K562 (cell line): ENCODE results near the gene NHSL2. TPM values are rescaled to one million over a fixed set of nuclear protein-coding genes. Genes with fewer than 3 reads are reported as not detected.

ENCODE experiments used
- ATAC-seq: fragments of 200-7000 bp; cut with Tn5 transposase; 3 replicates; pipeline ENCODE4 v1.9.1; 2020; ENCODE audit warnings: moderate library complexity
- BruUV-seq: library from RNA; stranded (reverse); fragments of 400-500 nt; replicated peaks from 2 replicates; lab custom pipeline; 2021; lab: Mats Ljungman, UMichigan
- CTCF ChIA-PET: fragments of 300-600 bp; formaldehyde crosslinking; extraction: SDS; loops from one replicate; lab custom pipeline; 2021; ENCODE audit warnings: low intra/inter-chr PET ratio; lab: Yijun Ruan, JAX
- POLR2A ChIA-PET: fragments of 300-600, 350-650 bp; sonication (Branson Sonifier 250); formaldehyde crosslinking; extraction: SDS; loops from one replicate; lab custom pipeline; 2021; ENCODE audit warnings: antibody characterized with exemption, inconsistent platforms; lab: Yijun Ruan, JAX
- DNase-seq, 4 experiments: peaks; one replicate each; pipeline versions ENCODE4 v3.0.0 to v3.0.0-alpha.2; 2011 to 2018; ENCODE audit warnings: low spot score in 3 of 4, mixed read lengths in 3 of 4; ENCODE audit errors: extremely low read depth in 1 of 4
- FAIRE-seq: peaks from 2 replicates; lab custom pipeline; 2011; peaks lifted over from hg19 to GRCh38; lab: Jason Lieb, UNC
- H2AFZ ChIP-seq: 2 replicates; pipeline ENCODE4 v1.6.0; 2011; ENCODE audit warnings: low read depth, low read length, control low read depth, inconsistent platforms
- H3K27ac ChIP-seq: fragments of 200-600 bp; 3 replicates; pipeline ENCODE4 v1.8.0; 2011; ENCODE audit warnings: low read depth, mild to moderate bottlenecking, control low read depth, inconsistent platforms, low read length, moderate library complexity, mixed read lengths; ENCODE audit errors: extremely low read depth
- H3K27me3 ChIP-seq, 2 experiments: fragments of 300-600 bp in 1 of 2; 2 replicates in 1 of 2; 3 replicates in 1 of 2; pipeline versions ENCODE4 v1.6.0 to v1.8.0; 2011; ENCODE audit warnings: inconsistent platforms in 2 of 2, low read length in 2 of 2, mild to moderate bottlenecking in 1 of 2, mixed read lengths in 1 of 2, moderate library complexity in 1 of 2; ENCODE audit not compliant: control insufficient read depth in 2 of 2, insufficient read depth in 2 of 2
- H3K36me3 ChIP-seq: fragments of 300-600 bp; 3 replicates; pipeline ENCODE4 v1.8.0; 2011; ENCODE audit warnings: mild to moderate bottlenecking, low read length, inconsistent platforms; ENCODE audit not compliant: control insufficient read depth, insufficient read depth
- H3K4me1 ChIP-seq, 2 experiments: fragments of 200-600 bp in 1 of 2; replicated peaks in 1 of 2; 2 replicates in 1 of 2; 3 replicates in 1 of 2; pipeline versions ENCODE4 v1.5.1 to v1.8.0; 2011; ENCODE audit warnings: inconsistent platforms in 2 of 2, low read length in 2 of 2, mild to moderate bottlenecking in 1 of 2, mixed read lengths in 1 of 2, moderate library complexity in 1 of 2; ENCODE audit not compliant: control insufficient read depth in 2 of 2, insufficient read depth in 2 of 2
- H3K4me2 ChIP-seq: 2 replicates; pipeline ENCODE4 v1.6.1; 2011; ENCODE audit warnings: low read length, control low read depth, inconsistent platforms, mixed read lengths; ENCODE audit not compliant: insufficient read depth
- H3K4me3 ChIP-seq: fragments of 200-600 bp; sonication (generic), shearing (Covaris generic); 2 replicates; pipeline ENCODE4 v1.5.1; 2016; ENCODE audit warnings: control low read depth, inconsistent platforms
- H3K79me2 ChIP-seq: fragments of 200-600 bp; 3 replicates; pipeline ENCODE4 v1.8.0; 2011; ENCODE audit warnings: low read length, inconsistent platforms; ENCODE audit not compliant: control insufficient read depth, insufficient read depth
- H3K9ac ChIP-seq, 2 experiments: 2 replicates each; pipeline versions ENCODE4 v1.6.0 to v1.6.1; 2011; ENCODE audit warnings: low read depth in 2 of 2, low read length in 2 of 2, control low read depth in 1 of 2, inconsistent platforms in 1 of 2, mild to moderate bottlenecking in 1 of 2, mixed read lengths in 1 of 2; ENCODE audit not compliant: insufficient read depth in 1 of 2
- H3K9me1 ChIP-seq: one replicate; pipeline ENCODE4 v1.6.0; 2011; ENCODE audit warnings: inconsistent platforms, mild to moderate bottlenecking, low read length, moderate library complexity; ENCODE audit not compliant: control insufficient read depth, insufficient read depth
- H3K9me3 ChIP-seq: replicated peaks from 2 replicates; pipeline ENCODE4 v1.5.1; 2011; ENCODE audit warnings: low read depth, low read length, inconsistent platforms; ENCODE audit not compliant: control insufficient read depth, insufficient read depth
- H4K20me1 ChIP-seq: replicated peaks from 2 replicates; pipeline ENCODE4 v1.6.1; 2011; ENCODE audit warnings: low read length, inconsistent platforms, mixed read lengths; ENCODE audit not compliant: control insufficient read depth, insufficient read depth
- CSDE1 ChIP-seq, 2 experiments: fragments of 450-650 bp; IDR thresholded peaks; 2 replicates each; pipeline ENCODE4 v1.6.1; 2016; ENCODE audit warnings: mild to moderate bottlenecking in 1 of 2
- FOXJ2 ChIP-seq: fragments of 200-800 bp; sonication (Bioruptor generic); IDR thresholded peaks from 2 replicates; pipeline ENCODE4 v1.6.1; 2016; ENCODE audit warnings: missing genetic modification characterization, missing compliant biosample characterization
- HSF4 ChIP-seq: fragments of 250-450 bp; sonication (Bioruptor Pico); IDR thresholded peaks from 2 replicates; pipeline ENCODE4 v2.1.2; 2022; ENCODE audit warnings: mild to moderate bottlenecking, moderate library complexity, borderline replicate concordance
- KDM4B ChIP-seq, 2 experiments: fragments of 450-650 bp in 1 of 2; sonication (generic) in 1 of 2; IDR thresholded peaks; 2 replicates each; pipeline ENCODE4 v1.6.1; 2016 to 2017; ENCODE audit warnings: borderline replicate concordance in 2 of 2, antibody characterized with exemption in 1 of 2, low read depth in 1 of 2, mild to moderate bottlenecking in 1 of 2
- NCOA4 ChIP-seq: fragments of 450-650 bp; IDR thresholded peaks from 2 replicates; pipeline ENCODE4 v1.6.1; 2018; ENCODE audit warnings: mild to moderate bottlenecking; ENCODE audit not compliant: partially characterized antibody
- RAD21 ChIP-seq, 2 experiments: fragments of 250-450 bp in 1 of 2; fragments of 450-650 bp in 1 of 2; sonication (Bioruptor Pico) in 1 of 2; formaldehyde crosslinking in 1 of 2; IDR thresholded peaks in 1 of 2; conservative IDR thresholded peaks in 1 of 2; 2 replicates each; pipeline versions ENCODE4 v1.4.0 to v1.8.0; 2020 to 2022; ENCODE audit warnings: mild to moderate bottlenecking in 2 of 2, moderate library complexity in 1 of 2
- RFX1 ChIP-seq: fragments of 450-650 bp; IDR thresholded peaks from 2 replicates; pipeline ENCODE4 v1.6.1; 2016; ENCODE audit warnings: mild to moderate bottlenecking, moderate library complexity
- RFX5 ChIP-seq: IDR thresholded peaks from 2 replicates; pipeline ENCODE4 v1.6.1; 2011; ENCODE audit warnings: low read depth, mild to moderate bottlenecking, improper control_type of control experiment, low read length
- SREBF1 ChIP-seq: fragments of 150-350 bp; IDR thresholded peaks from 2 replicates; pipeline ENCODE4 v1.6.1; 2014; ENCODE audit warnings: antibody characterized with exemption, low read depth, low read length, borderline replicate concordance
- THRB ChIP-seq: fragments of 450-650 bp; formaldehyde crosslinking; conservative IDR thresholded peaks from 2 replicates; pipeline ENCODE4 v1.4.0; 2022; ENCODE audit warnings: mild to moderate bottlenecking, missing genetic modification characterization
- ZNF263 ChIP-seq: sonication (generic); formaldehyde crosslinking; IDR thresholded peaks from 2 replicates; pipeline ENCODE4 v1.8.0; 2022; ENCODE audit warnings: mild to moderate bottlenecking, missing genetic modification reagents, borderline replicate concordance
- ZNF778 ChIP-seq: fragments of 450-650 bp; formaldehyde crosslinking; IDR thresholded peaks from 2 replicates; pipeline ENCODE4 v1.4.0; 2020; ENCODE audit warnings: mild to moderate bottlenecking, moderate library complexity
- WGBS: fragments of 100-300 bp; shearing (Covaris generic); methylation state at CpG from one replicate; pipeline ENCODE4 v1.1.6; 2016; ENCODE audit warnings: low coverage, mixed read lengths; ENCODE audit not compliant: insufficient coverage; ENCODE audit errors: missing lambda C conversion rate; 5-methylcytosine and 5-hydroxymethylcytosine counted together
- in situ Hi-C: fragments of 300-500 bp; cut with MboI; formaldehyde crosslinking; loops from 4 replicates; pipeline ENCODE4 v1.15.0; 2018; ENCODE audit warnings: inconsistent platforms, mixed read lengths
- intact Hi-C: fragments of 100-400 bp; cut with micrococcal nuclease; formaldehyde crosslinking; loops from 2 replicates; pipeline ENCODE4 v1.14.2; 2022
- polyA plus RNA-seq, 8 experiments: library from polyadenylated mRNA; depleted of rRNA in 4 of 8; stranded (reverse) in 5 of 8; unstranded in 3 of 8; fragments of >200 nt; fragmentation: Nextera tagmentation in 2 of 8; fragmentation: Illumina TruSeq in 1 of 8; extraction: Ambion mirVana in 2 of 8; extraction: Trizol in 1 of 8; gene quantifications; 2 replicates each; pipeline versions ENCODE4 v1.2.1 to v1.2.3, GENCODE V29; 2011 to 2014; ENCODE audit warnings: inconsistent platforms in 1 of 8, missing spikeins in 1 of 8
- total RNA-seq, 7 experiments: library from RNA; depleted of rRNA in 6 of 7; stranded (reverse); fragments of >200 nt in 6 of 7; fragmentation: Illumina TruSeq in 2 of 7; extraction: Trizol in 2 of 7; gene quantifications; 2 replicates each; pipeline versions ENCODE4 v1.2.1 to v1.2.3, GENCODE V29; 2011 to 2021; ENCODE audit warnings: low replicate concordance in 1 of 7
- TF ChIP-seq, protein P1 (sequence below): fragments of 200-800 bp; sonication (Bioruptor generic); IDR thresholded peaks from 2 replicates; pipeline ENCODE4 v1.6.1; 2017; ENCODE audit warnings: missing genetic modification characterization, missing compliant biosample characterization

NHSL2 gene
- total and polyA plus RNA-seq, 9 of the 15 experiments (the other 6 are each of a cell fraction or from before 2014, with no cell fraction given), result 0.02 TPM; not detected in 8

- no peak overlapping the region for H3K4me2 ChIP-seq
- H3K27me3 ChIP-seq, result peaks cover 0 to 15% of the 10 kb centered on the region in 2 experiments; a peak in 2 of 5 replicates
- no peak overlapping the region for H3K4me3 ChIP-seq
- no peak for DNase-seq
- no peaks in the 10 kb centered on the region for H3K9me1 ChIP-seq
- H3K9me3 ChIP-seq, result no peaks in the 10 kb centered on the region
- H2AFZ ChIP-seq, result no peak overlapping the region
- no peaks in the 10 kb centered on the region for H3K79me2 ChIP-seq
- no peaks in the 10 kb centered on the region; the same call in 1 of the 2 replicates for H4K20me1 ChIP-seq
- no peak for TF ChIP-seq ZNF778 (CRISPR knock-in tag)
- TF ChIP-seq, all 486 proteins: peak for 0
- intact Hi-C loops, result no loop called here
- H3K9ac ChIP-seq, result no peak overlapping the region
- BruUV-seq, result no TSS peak
- ATAC-seq, result no peak
- 0% methylated on average over 2 of the region's 3 CpGs for WGBS
- H3K4me1 ChIP-seq, result no peaks in the 10 kb centered on the region
- in situ Hi-C loops, result no loop called here
- CTCF ChIA-PET, result no interaction called here
- H3K27ac ChIP-seq, result no peak overlapping the region
- POLR2A ChIA-PET, result no interaction called here
- no peaks in the 10 kb centered on the region for H3K36me3 ChIP-seq
- FAIRE-seq, result no peak
Observed at GRCh38 chrX:72089254-72089653, 178.6 kb downstream of the NHSL2 start.

DNA sequence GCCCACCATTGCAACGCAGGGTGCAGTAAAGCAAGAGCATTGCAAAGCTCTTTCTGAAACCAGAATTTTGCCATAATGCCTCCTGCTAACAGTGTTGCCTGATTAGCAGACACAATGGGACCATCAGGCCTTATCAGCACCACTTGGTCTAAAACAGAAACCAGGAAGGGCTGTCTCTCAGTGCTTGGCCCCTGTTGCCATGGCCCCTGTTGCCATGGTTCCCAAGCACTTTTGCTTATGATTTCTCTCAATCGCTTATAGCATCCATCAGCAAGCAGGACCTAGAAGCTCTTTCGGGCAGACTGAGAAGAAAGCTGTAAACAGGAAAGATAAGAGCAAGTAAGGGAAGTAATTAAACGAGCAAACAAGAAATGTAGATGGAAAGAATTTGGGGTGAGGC, 184.2 kb downstream of the NHSL2 start:
- Histone ChIP-seq H3K27ac (no peak overlapping the region), H3K4me2 (no peak overlapping the region), H3K9me3 (no peaks in the 10 kb centered on the region), H3K36me3 (no peaks in the 10 kb centered on the region), H3K27me3 (peaks cover 0 to 6% of the 10 kb centered on the region in 2 experiments; a peak in 2 of 5 replicates), H3K4me3 (no peak overlapping the region), H3K9ac (no peak overlapping the region), H3K4me1 (no peaks in the 10 kb centered on the region), H3K79me2 (no peaks in the 10 kb centered on the region), H2AFZ (no peak overlapping the region), H4K20me1 (no peaks in the 10 kb centered on the region; the same call in 1 of the 2 replicates), H3K9me1 (no peaks in the 10 kb centered on the region)
- POLR2A ChIA-PET, result no interaction called here
- FAIRE-seq (no peak), DNase-seq (peak; percentile 24 to 44 (median 33)), ATAC-seq (peak; percentile 76)
- BruUV-seq, result no TSS peak
- intact Hi-C loops, result no loop called here
- WGBS, result 0% methylated on average over 3 of the region's 4 CpGs
- in situ Hi-C loops, result no loop called here
- CTCF ChIA-PET, result no interaction called here
- no peak for TF ChIP-seq ZNF263 (CRISPR knock-in tag)
- no peak for TF ChIP-seq HSF4 (CRISPR knock-in tag)
- no peak for TF ChIP-seq SREBF1
- TF ChIP-seq RFX1, result peak; percentile 95
- 0 out of 2 replicates have a peak, but pooled peaks have one; percentile 32 for TF ChIP-seq FOXJ2 (tag)
- no peak for TF ChIP-seq NCOA4
- TF ChIP-seq KDM4B (IDR thresholded peaks at IDR 0.05; ENCODE audit: borderline replicate concordance in 2 of 2, low read depth in 1 of 2), result no peak
- TF ChIP-seq, protein P1, sequence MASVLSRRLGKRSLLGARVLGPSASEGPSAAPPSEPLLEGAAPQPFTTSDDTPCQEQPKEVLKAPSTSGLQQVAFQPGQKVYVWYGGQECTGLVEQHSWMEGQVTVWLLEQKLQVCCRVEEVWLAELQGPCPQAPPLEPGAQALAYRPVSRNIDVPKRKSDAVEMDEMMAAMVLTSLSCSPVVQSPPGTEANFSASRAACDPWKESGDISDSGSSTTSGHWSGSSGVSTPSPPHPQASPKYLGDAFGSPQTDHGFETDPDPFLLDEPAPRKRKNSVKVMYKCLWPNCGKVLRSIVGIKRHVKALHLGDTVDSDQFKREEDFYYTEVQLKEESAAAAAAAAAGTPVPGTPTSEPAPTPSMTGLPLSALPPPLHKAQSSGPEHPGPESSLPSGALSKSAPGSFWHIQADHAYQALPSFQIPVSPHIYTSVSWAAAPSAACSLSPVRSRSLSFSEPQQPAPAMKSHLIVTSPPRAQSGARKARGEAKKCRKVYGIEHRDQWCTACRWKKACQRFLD, result no peak
- no peak for TF ChIP-seq RFX5
- TF ChIP-seq RAD21 (CRISPR knock-in tag; conservative IDR thresholded peaks at IDR 0.05 in 1 of 2, IDR thresholded peaks at IDR 0.05 in 1 of 2), result no peak
- no peak for TF ChIP-seq THRB (CRISPR knock-in tag)
- TF ChIP-seq CSDE1 (IDR thresholded peaks at IDR 0.05), result peak in 1 of 2 experiments; percentile 91; a peak in 2 of 4 replicates
